HG03175 (cell line): ENCODE data around the gene ACLY.

Source experiments
- ATAC-seq: cut with Tn5 transposase; IDR thresholded peaks from one replicate; pipeline ENCODE4 v1.9.1; 2021; ENCODE audit warnings: mild to moderate bottlenecking, moderate library complexity; ENCODE audit not compliant: unreplicated experiment

Gene ACLY

GRCh38 chr17:41913798-41914197 lies 5.0 kb downstream of the ACLY start:
- no peak for ATAC-seq

GRCh38 chr17:41912925-41913324 lies 5.8 kb downstream of the ACLY start:
- no peak for ATAC-seq

GRCh38 chr17:41910701-41911391 lies 7.9 kb downstream of the ACLY start:
- no peak for ATAC-seq

GRCh38 chr17:41909088-41909487 lies 9.7 kb downstream of the ACLY start:
- no peak for ATAC-seq

- no peak for ATAC-seq
Observed at GRCh38 chr17:41907633-41908539, 10.9 kb downstream of the ACLY start.

- no peak for ATAC-seq
Observed at GRCh38 chr17:41907185-41907556, 11.6 kb downstream of the ACLY start.

GRCh38 chr17:41906465-41907184 lies 12.1 kb downstream of the ACLY start:
- ATAC-seq: no peak

GRCh38 chr17:41905172-41905571 lies 13.6 kb downstream of the ACLY start:
- ATAC-seq: no peak

- no peak for ATAC-seq
Observed at GRCh38 chr17:41904242-41904841, 14.4 kb downstream of the ACLY start.

GRCh38 chr17:41901646-41902045 lies 17.1 kb downstream of the ACLY start:
- ATAC-seq: no peak

GRCh38 chr17:41896726-41897125 lies 22.0 kb downstream of the ACLY start:
- ATAC-seq: no peak

- ATAC-seq: no peak
Observed at GRCh38 chr17:41895617-41896016, 23.1 kb downstream of the ACLY start.

- ATAC-seq: no peak
Observed at GRCh38 chr17:41894791-41895331, 23.9 kb downstream of the ACLY start.

GRCh38 chr17:41893384-41893783 lies 25.4 kb downstream of the ACLY start:
- ATAC-seq: no peak

GRCh38 chr17:41892021-41892376 lies 26.8 kb downstream of the ACLY start:
- ATAC-seq: no peak

- ATAC-seq: no peak
Observed at GRCh38 chr17:41891135-41892020, 27.4 kb downstream of the ACLY start.

GRCh38 chr17:41888332-41888965 lies 30.3 kb downstream of the ACLY start:
- no peak for ATAC-seq

- no peak for ATAC-seq
Observed at GRCh38 chr17:41885733-41886132, 33.0 kb downstream of the ACLY start.

- ATAC-seq: no peak
Observed at GRCh38 chr17:41882756-41883155, 36.0 kb downstream of the ACLY start.

GRCh38 chr17:41880130-41880529 lies 38.6 kb downstream of the ACLY start:
- no peak for ATAC-seq
